ENCODE results near the gene SLC25A29. TPM values are rescaled to one million over a fixed set of nuclear protein-coding genes. Genes with fewer than 3 reads are reported as not detected.
A peak's percentile ranks its signal among the peaks of the same experiment; 100 is the strongest.

Gene SLC25A29
- total RNA-seq, 1 donor from 2014 or later = 57.0 TPM

- Mint-ChIP-seq H3K36me3 (ENCODE audit: unreplicated experiment) (no peaks in the 10 kb centered on the region), H3K4me3 (ENCODE audit: unreplicated experiment) (peak overlapping the region; percentile 85), H3K27me3 (ENCODE audit: unreplicated experiment) (no peaks in the 10 kb centered on the region), H3K27ac (ENCODE audit: unreplicated experiment) (peak overlapping the region; percentile 31), H3K9me3 (ENCODE audit: unreplicated experiment) (no peaks in the 10 kb centered on the region), H3K4me1 (ENCODE audit: unreplicated experiment) (peaks cover 49% of the 10 kb centered on the region)
- TF ChIP-seq CTCF (IDR thresholded peaks at IDR 0.05) = no peak
- DNase-seq (ENCODE audit: extremely low spot score, unreplicated experiment) = no peak
Measured at GRCh38 chr14:100307766-100308426, 1.7 kb upstream of the SLC25A29 start.

GRCh38 chr14:100306998-100307765 lies 938 bp upstream of the SLC25A29 start:
- H3K36me3 Mint-ChIP-seq (ENCODE audit: unreplicated experiment) = no peaks in the 10 kb centered on the region
- H3K27ac Mint-ChIP-seq (ENCODE audit: unreplicated experiment) = peak overlapping the region; percentile 62
- H3K4me1 Mint-ChIP-seq (ENCODE audit: unreplicated experiment) = peaks cover 51% of the 10 kb centered on the region
- no peaks in the 10 kb centered on the region for H3K27me3 Mint-ChIP-seq (ENCODE audit: unreplicated experiment)
- no peaks in the 10 kb centered on the region for H3K9me3 Mint-ChIP-seq (ENCODE audit: unreplicated experiment)
- H3K4me3 Mint-ChIP-seq (ENCODE audit: unreplicated experiment) = peak overlapping the region; percentile 85
- no peak for DNase-seq (ENCODE audit: extremely low spot score, unreplicated experiment)
- TF ChIP-seq CTCF (IDR thresholded peaks at IDR 0.05) = no peak

GRCh38 chr14:100305324-100306100 lies 732 bp downstream of the SLC25A29 start:
- H3K4me1 Mint-ChIP-seq (ENCODE audit: unreplicated experiment) = peaks cover 50% of the 10 kb centered on the region
- H3K4me3 Mint-ChIP-seq (ENCODE audit: unreplicated experiment) = peak overlapping the region; percentile 82
- H3K36me3 Mint-ChIP-seq (ENCODE audit: unreplicated experiment) = no peaks in the 10 kb centered on the region
- H3K27ac Mint-ChIP-seq (ENCODE audit: unreplicated experiment) = peak overlapping the region; percentile 63
- no peak for DNase-seq (ENCODE audit: extremely low spot score, unreplicated experiment)
- no peak for TF ChIP-seq CTCF (IDR thresholded peaks at IDR 0.05)
- H3K9me3 Mint-ChIP-seq (ENCODE audit: unreplicated experiment) = no peaks in the 10 kb centered on the region
- no peaks in the 10 kb centered on the region for H3K27me3 Mint-ChIP-seq (ENCODE audit: unreplicated experiment)

GRCh38 chr14:100304825-100305323 lies 1.4 kb downstream of the SLC25A29 start:
- Mint-ChIP-seq H3K4me3 (ENCODE audit: unreplicated experiment) (peak overlapping the region; percentile 82), H3K4me1 (ENCODE audit: unreplicated experiment) (peaks cover 50% of the 10 kb centered on the region), H3K9me3 (ENCODE audit: unreplicated experiment) (no peaks in the 10 kb centered on the region), H3K27ac (ENCODE audit: unreplicated experiment) (peak overlapping the region; percentile 63), H3K27me3 (ENCODE audit: unreplicated experiment) (no peaks in the 10 kb centered on the region), H3K36me3 (ENCODE audit: unreplicated experiment) (no peaks in the 10 kb centered on the region)
- DNase-seq (ENCODE audit: extremely low spot score, unreplicated experiment) = no peak
- no peak for TF ChIP-seq CTCF (IDR thresholded peaks at IDR 0.05)

All from osteocyte (in vitro differentiated cells).